GM21360 (cell line): Measurements from ENCODE around the gene GAB2.
A peak's percentile ranks its signal among the peaks of the same experiment; 100 is the strongest.
"Not testable (repeated sequence)": the region's sequence is repeated elsewhere in the genome, so short reads cannot be mapped to it uniquely, and the experiment has no call there.

Source experiments
- ATAC-seq: cut with Tn5 transposase; IDR thresholded peaks from one replicate; pipeline ENCODE4 v1.9.1; 2021; ENCODE audit warnings: mild to moderate bottlenecking, moderate library complexity; ENCODE audit not compliant: unreplicated experiment

The GAB2 gene

DNA sequence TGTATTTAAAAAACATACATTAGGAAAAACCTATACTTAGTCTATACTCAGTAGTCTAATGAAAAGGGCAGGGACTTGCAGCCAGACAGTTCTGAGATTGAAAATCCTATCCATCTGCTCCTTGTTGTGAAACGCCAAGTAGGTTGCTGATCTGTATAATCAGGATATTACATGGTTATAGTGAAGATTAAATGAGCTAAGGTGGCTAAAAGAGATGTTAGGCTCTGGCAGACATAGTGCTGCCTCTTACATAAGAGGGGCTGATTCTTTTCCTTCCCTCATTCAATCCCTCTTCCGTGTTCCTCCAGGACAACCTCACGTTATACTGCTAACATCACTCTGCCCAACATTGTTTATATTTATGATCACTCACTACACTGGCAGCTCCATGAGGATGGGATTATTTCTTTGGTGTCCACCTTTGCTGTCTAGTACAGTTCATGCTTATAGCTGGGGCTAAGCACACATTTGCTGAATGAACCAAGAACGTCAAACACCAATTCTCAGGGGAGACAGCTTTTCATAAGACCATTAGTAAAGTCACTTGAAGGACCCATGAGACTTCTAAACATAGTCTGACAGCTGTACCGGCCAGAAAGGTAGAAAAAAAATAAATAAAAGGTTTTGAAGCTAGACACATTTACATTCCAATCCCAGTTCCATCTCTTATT lies 46.3 kb downstream of the GAB2 start:
- ATAC-seq = no peak

DNA sequence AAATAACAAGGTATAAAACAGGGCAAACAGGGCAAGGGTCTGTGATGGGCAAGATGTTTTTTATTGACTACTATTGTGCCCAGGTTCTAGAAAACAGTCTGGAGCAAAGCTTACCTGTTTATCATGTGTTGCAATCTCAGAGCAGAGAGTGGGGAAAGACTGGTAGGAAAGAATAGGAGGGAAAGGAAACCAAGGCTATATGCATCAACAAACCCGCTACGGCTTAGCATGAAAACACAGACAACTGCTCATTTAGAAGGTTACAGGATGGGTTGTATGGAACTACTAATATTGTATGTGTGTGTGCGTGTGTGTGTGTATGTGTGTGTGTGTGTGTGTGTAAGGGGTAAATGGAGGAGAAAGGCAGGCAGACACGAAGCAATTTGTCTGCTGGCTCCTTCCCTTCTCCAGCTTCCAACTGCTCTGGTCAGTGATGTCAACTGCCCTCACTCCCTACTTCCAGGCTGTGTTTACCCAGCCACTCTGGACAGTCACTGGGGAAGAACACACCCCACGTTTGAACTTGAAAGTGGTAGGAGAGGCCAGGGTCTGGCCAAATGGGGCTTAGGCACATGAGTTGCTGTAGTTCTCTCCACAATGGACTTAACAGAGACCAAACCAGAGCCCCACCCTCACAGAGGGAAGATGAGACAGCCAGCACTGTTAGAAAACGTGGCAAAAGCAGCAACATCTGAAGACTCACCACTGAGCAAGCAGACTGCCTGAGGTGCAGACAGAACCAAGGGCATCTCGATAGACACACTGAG lies 47.0 kb downstream of the GAB2 start:
- no peak for ATAC-seq

DNA sequence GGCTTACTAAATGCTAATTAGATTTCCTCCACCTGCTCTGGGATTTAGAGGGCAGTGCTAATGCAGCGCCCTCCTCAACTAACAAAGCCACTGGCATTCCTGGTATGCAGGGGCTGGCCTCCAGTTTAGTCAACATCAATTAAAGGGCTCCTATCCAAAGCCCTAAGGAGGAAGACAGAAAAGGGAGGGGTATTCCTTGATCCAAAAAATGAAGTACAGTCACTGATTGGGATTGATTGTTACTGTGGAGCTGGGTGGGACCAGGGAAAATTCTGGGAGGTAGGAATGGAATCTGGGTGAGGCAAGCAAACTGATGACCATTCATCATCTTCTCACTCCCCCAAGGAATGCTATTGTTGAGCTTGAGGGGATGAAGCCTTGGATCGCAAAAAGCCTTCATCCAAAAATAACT lies 52.2 kb downstream of the GAB2 start:
- ATAC-seq = no peak

DNA sequence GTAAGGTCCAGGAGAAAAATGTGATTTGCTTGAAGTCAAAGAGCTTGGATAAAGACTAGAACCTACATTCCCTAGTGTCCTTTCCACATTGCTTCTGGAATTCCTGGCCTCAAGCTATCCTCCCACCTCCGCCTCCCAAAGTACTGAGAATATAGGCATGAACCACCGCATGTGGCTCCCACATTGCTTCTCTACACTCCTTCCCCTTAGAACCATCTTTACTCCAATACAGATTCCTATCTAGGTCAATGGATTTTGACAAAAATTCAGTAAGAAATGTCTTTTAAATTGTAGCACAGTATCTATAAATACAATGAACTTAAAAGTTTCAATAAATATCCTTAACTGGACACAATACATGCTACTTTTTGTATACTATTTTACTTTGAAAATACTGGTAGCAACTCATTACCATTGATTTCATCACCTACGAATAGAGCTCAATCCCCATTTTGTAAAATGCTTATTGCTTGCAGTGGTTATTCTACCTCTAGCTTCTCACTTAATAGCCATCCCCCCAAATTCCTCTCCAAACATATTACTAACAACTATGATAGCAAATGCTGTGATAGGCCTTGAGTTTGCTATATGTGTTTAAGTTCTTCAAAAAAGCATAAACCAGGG lies 53.4 kb downstream of the GAB2 start:
- ATAC-seq = no peak

DNA sequence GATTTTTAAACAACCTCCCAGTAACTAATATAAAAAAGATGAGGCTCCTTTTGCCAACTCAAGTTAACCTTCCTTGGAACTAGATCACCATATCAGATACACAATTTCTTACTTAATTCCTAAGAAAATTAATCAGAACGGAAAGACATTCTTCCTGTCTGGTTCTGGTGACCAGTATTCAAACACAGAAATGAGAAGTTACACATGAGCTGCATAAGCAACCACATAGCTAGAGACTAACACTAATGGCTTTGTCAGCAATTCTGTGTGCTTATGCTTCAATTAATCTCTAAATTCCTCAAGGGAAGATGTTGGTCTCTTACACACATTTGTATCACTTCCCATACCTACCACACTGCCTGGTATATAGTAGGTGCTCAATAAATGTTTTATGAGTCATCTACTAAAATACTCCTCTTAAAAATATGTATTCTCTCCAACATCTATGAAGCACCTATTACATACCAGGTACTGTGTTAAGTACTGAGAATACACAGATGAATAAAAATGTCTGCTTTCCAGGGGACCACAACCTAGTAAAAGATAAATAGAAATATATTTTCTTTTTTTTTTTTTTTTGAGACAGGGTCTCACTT lies 54.5 kb downstream of the GAB2 start:
- ATAC-seq = no peak

DNA sequence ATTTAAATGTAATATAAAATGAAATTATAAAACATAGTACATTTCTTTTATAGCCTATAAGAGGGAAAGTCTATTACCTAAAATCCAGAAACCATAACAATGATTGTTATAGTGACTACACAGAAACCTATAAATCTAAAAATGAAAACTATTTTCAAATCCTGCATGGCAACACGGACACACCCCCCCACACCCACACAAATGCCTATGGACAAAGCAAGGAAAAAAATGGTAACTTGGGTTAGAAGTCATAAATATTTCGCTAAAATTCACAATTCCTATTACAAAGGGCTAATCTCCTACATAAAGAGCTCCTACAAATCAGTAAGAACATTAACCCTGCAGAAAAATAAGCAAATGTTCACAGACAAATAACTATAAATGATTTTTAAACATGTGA lies 56.4 kb downstream of the GAB2 start:
- ATAC-seq = no peak

DNA sequence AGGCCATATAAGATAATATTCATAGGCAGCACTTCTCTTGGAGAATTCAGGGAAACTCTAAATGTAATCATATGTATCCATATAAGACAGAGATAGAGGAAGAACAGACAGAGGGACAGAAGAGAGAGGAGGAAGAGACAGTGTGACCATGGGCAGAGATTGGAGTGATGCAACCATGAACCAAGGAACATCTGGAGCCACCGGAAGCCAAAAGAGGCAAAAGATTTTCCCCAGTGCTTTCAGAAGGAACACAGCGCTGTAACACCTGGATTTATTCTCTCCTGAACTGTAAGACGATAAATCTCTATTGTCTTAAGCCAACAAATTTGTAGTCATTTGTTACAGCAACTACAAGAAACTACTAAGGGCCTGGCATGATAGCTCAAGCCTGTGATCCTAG lies 57.7 kb downstream of the GAB2 start:
- ATAC-seq = no peak

DNA sequence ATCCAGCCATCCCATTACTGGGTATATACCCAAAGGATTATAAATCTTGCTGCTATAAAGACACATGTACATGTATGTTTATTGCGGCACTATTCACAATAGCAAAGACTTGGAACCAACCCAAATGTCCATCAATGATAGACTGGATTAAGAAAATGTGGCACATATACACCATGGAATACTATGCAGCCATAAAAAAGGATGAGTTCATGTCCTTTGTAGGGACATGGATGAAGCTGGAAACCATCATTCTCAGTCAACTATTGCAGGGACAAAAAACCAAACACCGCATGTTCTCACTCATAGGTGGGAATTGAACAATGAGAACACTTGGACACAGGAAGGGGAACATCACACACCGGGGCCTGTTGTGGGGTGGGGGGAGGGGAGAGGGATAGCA lies 59.7 kb downstream of the GAB2 start:
- not testable (repeated sequence) for ATAC-seq

DNA sequence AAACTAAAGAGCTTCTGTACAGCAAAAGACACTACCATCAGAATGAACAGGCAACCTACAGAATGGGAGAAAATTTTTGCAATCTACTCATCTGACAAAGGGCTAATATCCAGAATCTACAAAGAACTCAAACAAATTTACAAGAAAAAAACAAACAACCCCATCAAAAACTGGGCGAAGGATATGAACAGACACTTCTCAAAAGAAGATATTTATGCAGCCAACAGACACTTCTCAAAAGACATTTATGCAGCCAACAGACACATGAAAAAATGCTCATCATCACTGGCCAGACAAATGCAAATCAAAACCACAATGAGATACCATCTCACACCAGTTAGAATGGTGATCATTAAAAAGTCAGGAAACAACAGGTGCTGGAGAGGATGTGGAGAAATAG lies 60.2 kb downstream of the GAB2 start:
- ATAC-seq = not testable (repeated sequence)

DNA sequence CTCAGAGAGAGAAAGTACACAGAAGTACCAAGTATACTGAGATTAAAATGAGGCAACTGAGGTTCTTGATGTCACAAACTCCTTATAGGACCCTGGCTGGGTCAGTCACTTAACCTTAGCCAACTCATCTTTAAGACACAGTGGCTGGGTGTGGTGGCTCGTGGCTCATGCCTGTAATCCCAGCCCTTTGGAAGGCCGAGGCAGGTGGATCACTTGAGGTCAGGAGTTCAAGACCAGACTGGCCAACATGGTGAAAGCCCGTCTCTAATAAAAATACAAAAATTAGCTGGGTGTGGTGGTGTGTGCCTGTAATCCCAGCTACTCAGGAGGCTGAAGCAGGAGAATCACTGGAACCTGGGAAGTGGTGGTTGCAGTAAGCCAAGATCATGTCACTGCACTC lies 61.9 kb downstream of the GAB2 start:
- ATAC-seq = not testable (repeated sequence)

DNA sequence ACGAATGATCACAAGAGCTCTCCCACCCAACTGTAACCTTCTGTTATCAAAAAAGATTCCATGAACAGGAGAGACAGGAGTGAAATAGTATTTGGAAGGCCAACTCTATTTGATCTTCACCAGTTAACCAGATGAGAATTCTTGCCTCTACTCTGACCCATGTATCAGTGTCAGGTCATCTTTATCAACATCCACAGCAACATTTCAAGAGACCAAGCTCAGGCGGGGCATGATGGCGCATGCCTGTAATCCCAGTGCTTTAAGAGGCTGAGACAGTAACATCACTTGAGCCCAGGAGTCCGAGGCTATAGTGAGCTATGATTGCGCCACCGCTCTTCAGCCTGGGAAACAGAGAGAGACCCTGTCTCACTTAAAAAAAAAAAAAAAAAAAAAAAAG lies 62.3 kb downstream of the GAB2 start:
- no peak for ATAC-seq

DNA sequence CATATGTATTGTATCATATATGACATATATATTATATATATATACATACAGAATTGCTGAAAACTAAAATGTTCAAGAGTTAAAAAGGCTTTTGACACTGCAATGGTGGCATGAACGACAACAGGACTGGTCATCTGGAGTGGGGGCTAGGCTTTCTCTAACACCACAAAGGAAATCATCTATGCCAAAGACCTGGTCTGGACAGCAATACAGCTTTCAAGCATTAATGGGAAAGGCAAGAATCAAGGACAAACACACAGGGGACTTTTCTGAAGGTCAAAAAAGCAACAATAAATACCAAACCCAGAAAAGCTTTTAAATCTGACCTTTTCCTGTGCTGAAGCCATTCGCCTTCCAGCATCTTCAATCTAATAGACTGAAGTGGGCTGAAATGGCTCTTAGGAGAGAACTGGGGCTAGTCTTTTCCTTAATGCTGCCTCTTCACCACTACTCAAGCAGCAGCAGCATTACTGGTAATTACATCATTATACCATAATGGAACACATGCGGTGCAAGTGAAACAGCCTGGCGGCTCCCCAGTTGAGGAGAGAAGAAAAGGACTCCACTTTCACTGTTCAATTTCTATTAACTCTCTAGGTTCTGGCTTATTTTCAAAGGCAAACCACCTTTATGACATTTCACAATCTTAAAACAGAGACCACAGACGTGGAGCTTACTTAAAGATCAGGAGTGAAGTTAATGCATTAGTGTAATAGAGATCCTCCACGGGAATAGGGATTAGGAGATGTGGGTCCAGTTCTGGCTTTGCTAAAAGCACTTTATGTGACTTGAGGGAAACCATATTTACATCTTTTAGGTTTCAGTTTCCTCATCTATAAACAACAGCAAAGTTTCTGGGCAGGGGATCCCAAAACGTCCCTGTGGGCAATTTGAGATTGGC lies 63.0 kb downstream of the GAB2 start:
- ATAC-seq = peak; percentile 58

DNA sequence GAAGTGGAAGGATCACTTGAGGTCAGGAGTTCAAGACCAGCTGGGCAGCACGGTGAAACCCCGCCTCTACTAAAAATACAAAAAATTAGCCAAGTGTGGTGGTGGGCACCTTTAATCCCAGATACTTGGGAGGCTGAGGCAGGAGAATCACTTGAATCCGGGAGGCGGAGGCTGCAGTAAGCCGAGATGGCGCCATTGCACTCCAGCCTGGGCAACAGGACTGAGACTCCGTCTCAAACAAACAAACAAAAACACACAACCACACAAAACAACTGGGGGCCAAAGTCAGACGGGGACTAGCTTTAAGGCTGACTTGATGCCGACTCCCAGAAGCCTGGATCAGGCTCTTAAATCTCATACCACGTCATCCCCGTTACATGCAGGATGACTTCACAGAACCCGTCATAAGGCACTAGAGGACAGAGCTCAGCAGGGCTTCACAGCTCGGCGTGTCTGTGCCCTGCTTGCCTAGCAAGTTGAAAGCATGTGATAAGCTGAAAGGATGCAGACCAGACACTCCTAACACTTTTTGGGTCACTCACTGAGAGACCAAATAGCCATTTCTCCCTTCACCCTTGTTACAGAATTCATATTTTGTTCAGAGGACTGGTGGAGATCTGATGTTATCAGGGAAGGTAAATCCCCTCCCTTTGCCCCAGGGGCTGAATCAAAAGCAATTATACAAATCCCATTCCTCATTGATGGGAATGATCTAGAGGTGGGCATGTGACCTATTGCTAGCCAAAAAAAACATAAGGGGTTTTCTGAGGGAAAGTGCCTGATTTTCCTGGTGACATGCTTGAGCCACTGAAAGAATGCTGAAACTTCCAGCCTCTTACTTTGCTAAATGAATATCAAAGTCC lies 65.4 kb downstream of the GAB2 start:
- no peak for ATAC-seq

DNA sequence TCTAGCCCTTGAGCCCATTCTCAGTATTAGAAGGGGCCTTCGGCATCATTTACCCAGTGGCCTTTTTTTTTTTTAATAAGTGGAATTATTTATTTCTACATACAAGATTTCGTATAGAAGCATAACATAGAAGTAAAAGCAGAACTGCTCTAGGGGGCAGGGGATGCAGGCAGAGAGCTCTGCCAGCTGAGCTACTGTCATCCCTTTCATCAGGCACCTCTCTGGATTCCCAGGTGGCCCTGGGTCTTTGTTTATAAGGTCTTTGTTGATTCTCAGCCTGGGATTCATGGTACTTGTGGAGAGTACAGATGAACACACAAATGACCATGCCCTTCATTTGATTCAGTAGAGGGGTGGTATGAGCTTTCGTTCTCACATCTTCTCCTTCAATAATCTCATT lies 66.4 kb downstream of the GAB2 start:
- no peak for ATAC-seq

DNA sequence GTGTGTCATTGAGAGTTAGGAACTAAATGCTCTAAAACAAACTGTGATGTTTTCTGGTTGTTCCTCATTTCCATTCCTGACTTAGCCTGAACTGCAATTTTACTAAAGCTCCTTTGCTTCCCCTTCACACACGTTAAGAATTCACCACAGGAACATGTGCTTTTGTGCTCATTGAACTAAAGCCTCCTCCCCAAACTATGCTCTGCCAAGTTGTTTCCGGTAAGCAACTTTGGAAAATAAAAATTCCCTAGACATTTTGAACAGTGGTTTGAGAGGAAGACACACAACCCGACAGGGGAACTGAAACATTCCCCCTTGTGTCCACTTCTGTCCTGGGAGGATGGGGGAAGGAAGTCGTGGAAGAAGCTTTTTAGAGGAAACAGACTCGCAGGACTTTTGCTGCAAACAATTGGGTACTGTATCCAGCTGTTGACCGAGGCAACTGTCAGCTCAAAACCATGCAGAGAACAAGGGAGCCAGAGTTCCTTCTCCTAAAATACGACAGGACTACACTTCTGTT lies 66.9 kb downstream of the GAB2 start:
- ATAC-seq = no peak

DNA sequence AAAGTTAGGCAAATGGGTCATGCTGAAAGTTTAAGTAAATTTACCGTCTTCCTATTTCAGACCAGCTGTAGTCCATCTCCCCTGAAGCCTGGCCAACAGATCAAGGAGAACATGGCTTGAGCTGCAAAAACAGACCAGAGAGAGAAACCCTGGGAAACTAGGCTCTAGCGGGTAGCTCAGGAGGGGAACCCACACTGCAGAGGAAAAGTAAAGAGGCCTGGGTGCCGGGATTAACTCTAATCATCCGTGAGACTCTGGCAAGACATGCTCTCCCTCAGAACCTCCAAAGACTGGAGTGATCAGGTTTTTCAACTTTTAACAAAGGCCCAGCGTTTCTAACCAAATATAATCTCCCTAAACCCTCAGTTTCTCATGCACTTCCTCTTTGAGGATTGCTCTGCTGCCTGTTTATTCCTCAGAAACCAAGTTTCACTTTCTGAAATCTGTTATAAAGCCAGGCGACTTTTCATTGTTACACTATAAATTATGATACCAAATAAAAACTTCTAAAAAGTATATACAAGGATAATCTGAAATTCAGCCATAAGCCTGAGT lies 67.5 kb downstream of the GAB2 start:
- ATAC-seq = no peak

DNA sequence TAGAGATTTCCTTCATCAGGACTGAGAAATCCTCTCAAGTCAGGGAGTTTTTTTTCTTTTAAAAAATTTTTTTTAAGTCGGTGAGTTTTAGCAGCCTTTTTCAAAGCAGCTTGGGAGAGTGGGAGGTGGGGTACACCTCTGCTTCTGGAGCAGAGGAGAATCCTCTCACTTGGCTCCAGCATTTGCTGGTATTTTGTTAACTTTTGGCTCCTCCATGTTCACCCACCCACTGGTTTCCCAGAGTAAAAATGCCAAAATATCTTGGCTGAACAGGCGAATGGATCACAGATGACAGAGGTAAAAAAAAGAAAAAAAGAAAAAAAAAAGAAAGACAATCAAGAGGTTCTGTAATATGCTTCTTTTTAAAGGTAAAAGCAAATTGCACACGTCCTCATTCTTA lies 68.0 kb downstream of the GAB2 start:
- ATAC-seq = no peak

DNA sequence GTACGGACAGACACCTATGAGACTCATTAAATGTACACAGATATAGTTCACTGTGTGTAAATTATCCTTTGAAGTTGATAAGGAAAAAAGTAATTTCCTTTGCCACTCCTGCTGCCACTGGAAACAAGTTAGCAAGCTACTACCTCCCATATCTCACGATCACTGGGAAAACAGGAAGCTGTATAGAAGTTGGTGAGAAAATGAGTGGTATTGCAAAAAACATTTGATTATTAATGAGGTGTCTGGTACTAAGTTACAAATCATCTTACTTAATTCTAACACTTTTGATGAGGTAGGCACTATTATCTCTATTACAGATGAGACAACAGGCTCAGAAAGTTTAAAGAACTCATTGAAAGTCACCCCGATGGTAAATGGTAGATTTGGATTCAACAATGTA lies 68.5 kb downstream of the GAB2 start:
- ATAC-seq = no peak

DNA sequence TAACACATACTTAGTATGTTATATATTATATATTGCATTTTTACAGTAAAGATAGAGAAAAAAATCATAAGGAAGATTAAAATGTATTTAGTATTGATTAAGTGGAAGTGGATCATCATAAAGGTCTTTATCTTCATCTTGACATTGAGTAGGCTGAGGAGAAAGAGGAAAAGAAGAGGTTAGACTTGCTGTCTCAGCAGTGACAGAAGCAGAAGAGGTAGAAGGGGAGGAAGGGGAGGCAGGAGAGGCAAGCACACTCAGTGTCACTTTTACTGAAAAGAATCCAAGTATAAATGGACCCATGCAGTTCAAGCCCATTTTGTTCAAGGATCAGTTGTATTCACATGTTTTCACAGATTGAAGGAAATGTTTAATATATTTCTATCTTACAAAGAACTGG lies 69.7 kb downstream of the GAB2 start:
- ATAC-seq = no peak
